HL-60 (cell line): Measurements from ENCODE around the gene S1PR2.
"Not testable (repeated sequence)": the region's sequence is repeated elsewhere in the genome, so short reads cannot be mapped to it uniquely, and the experiment has no call there.

ENCODE experiments used
- DNase-seq, 2 experiments: peaks; one replicate each; pipeline ENCODE4 v3.0.0-alpha.2; 2010 to 2020; ENCODE audit warnings: low read depth in 1 of 2, low spot score in 1 of 2
- H3K27ac ChIP-seq: fragments of 250-450 bp; sonication (Bioruptor Pico); replicated peaks from 2 replicates; pipeline ENCODE4 v1.5.1; 2020; ENCODE audit warnings: mild to moderate bottlenecking, moderate library complexity
- H3K27me3 ChIP-seq: fragments of 250-450 bp; sonication (Bioruptor Pico); 2 replicates; pipeline ENCODE4 v1.5.1; 2021; ENCODE audit warnings: mild to moderate bottlenecking, moderate library complexity; ENCODE audit not compliant: insufficient read depth, poor library complexity, severe bottlenecking
- H3K4me3 ChIP-seq: replicated peaks from 2 replicates; pipeline ENCODE4 v1.5.1; 2011; ENCODE audit warnings: mild to moderate bottlenecking, control low read depth, low read length; ENCODE audit not compliant: insufficient read depth
- GABPA ChIP-seq: IDR thresholded peaks from 2 replicates; pipeline ENCODE4 v1.6.1; 2012; ENCODE audit warnings: low read depth
- POLR2AphosphoS5 ChIP-seq: IDR thresholded peaks from 2 replicates; pipeline ENCODE4 v1.6.1; 2012; ENCODE audit warnings: low read depth
- SPI1 ChIP-seq: IDR thresholded peaks from 2 replicates; pipeline ENCODE4 v1.6.1; 2012; ENCODE audit warnings: low read depth, mild to moderate bottlenecking, borderline replicate concordance
- TF ChIP-seq, protein P1 (sequence below): IDR thresholded peaks from 2 replicates; pipeline ENCODE4 v1.6.1; 2012; ENCODE audit warnings: low read depth; ENCODE audit not compliant: insufficient replicate concordance
- TF ChIP-seq, protein P2 (sequence below): IDR thresholded peaks from one replicate; pipeline ENCODE4 v1.5.1; 2011; ENCODE audit warnings: low read length, control low read depth, inconsistent platforms; ENCODE audit not compliant: insufficient read depth

S1PR2 gene

DNA sequence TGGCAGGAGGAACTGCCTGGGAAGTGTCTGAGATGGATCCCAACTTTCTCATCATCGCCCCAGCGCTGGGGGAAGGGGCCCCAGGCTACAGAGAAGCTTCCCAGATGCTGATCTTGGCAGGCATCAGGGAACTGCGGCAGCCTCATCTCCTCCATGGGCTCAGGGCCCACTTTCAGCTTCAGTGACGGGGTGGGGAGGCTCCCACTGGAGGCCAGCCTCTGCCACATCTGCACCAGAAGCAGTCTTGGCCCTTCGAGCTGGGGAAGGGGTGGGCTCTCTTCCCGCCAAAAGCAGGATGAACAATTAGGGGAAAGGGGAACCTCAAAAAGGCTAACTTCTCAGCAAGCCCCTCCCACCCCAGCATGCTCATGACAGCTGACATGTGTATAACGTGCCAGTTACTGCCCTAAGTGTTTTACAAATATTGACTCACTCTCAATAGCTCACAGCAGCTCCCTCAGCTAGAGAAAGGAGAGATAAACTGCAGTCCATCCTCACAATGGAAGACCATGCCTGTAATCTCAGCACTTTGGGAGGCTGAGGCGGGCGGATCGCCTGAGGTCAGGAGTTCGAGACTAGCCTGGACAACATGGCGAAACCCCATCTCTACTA, 7.1 kb upstream of the S1PR2 start:
- peak in 1 of 2 experiments; percentile 30 for DNase-seq
- Histone ChIP-seq H3K27ac (no peak overlapping the region), H3K27me3 (no peaks in the 10 kb centered on the region), H3K4me3 (no peak overlapping the region)
- TF ChIP-seq POLR2AphosphoS5 (no peak), SPI1 (no peak)
- TF ChIP-seq, protein P1, sequence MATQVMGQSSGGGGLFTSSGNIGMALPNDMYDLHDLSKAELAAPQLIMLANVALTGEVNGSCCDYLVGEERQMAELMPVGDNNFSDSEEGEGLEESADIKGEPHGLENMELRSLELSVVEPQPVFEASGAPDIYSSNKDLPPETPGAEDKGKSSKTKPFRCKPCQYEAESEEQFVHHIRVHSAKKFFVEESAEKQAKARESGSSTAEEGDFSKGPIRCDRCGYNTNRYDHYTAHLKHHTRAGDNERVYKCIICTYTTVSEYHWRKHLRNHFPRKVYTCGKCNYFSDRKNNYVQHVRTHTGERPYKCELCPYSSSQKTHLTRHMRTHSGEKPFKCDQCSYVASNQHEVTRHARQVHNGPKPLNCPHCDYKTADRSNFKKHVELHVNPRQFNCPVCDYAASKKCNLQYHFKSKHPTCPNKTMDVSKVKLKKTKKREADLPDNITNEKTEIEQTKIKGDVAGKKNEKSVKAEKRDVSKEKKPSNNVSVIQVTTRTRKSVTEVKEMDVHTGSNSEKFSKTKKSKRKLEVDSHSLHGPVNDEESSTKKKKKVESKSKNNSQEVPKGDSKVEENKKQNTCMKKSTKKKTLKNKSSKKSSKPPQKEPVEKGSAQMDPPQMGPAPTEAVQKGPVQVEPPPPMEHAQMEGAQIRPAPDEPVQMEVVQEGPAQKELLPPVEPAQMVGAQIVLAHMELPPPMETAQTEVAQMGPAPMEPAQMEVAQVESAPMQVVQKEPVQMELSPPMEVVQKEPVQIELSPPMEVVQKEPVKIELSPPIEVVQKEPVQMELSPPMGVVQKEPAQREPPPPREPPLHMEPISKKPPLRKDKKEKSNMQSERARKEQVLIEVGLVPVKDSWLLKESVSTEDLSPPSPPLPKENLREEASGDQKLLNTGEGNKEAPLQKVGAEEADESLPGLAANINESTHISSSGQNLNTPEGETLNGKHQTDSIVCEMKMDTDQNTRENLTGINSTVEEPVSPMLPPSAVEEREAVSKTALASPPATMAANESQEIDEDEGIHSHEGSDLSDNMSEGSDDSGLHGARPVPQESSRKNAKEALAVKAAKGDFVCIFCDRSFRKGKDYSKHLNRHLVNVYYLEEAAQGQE: no peak

DNA sequence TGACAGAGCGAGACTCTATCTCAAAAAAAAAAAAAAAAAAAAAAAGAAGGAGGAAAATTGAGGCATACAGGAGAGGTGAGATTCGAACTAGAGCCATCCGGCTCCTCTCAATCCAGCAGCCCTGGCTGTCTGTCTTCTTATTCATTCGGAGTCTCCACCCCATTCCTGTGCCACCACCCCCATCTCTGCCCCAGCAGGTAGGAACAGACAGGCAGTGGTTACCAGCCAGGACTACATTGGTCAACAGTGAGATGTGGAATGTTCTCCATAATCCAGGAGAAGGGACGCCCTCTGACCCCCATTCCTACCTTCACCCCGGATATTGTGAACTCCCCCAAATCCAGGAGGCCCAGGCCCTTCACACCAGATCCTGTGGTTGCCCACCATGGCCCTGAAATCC, 6.6 kb upstream of the S1PR2 start:
- Histone ChIP-seq H3K27me3 (no peaks in the 10 kb centered on the region), H3K27ac (no peak overlapping the region), H3K4me3 (no peak overlapping the region)
- no peak for DNase-seq
- TF ChIP-seq, protein P1: no peak
- no peak for TF ChIP-seq POLR2AphosphoS5
- TF ChIP-seq GABPA: no peak
- TF ChIP-seq, protein P2, sequence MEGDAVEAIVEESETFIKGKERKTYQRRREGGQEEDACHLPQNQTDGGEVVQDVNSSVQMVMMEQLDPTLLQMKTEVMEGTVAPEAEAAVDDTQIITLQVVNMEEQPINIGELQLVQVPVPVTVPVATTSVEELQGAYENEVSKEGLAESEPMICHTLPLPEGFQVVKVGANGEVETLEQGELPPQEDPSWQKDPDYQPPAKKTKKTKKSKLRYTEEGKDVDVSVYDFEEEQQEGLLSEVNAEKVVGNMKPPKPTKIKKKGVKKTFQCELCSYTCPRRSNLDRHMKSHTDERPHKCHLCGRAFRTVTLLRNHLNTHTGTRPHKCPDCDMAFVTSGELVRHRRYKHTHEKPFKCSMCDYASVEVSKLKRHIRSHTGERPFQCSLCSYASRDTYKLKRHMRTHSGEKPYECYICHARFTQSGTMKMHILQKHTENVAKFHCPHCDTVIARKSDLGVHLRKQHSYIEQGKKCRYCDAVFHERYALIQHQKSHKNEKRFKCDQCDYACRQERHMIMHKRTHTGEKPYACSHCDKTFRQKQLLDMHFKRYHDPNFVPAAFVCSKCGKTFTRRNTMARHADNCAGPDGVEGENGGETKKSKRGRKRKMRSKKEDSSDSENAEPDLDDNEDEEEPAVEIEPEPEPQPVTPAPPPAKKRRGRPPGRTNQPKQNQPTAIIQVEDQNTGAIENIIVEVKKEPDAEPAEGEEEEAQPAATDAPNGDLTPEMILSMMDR: no peak
- TF ChIP-seq SPI1: no peak

DNA sequence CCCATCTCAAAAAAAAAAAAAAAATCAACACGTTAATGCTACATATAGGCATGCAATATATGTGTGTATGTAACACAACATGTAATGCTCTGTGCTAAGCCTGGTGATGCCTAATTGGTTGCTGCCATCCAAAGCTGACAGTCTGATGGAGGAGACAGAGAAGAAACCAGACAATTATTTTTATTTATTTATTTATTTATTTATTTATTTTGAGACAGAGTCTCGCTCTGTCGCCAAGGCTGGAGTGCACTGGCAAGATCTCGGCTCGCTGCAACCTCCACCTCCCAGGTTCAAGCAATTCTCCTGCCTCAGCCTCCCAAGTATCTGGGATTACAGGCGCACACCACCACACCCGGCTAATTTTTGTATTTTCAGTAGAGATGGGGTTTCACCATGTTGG, 4.3 kb upstream of the S1PR2 start:
- H3K27me3 ChIP-seq, H3K27ac ChIP-seq, DNase-seq, H3K4me3 ChIP-seq: not testable (repeated sequence)

DNA sequence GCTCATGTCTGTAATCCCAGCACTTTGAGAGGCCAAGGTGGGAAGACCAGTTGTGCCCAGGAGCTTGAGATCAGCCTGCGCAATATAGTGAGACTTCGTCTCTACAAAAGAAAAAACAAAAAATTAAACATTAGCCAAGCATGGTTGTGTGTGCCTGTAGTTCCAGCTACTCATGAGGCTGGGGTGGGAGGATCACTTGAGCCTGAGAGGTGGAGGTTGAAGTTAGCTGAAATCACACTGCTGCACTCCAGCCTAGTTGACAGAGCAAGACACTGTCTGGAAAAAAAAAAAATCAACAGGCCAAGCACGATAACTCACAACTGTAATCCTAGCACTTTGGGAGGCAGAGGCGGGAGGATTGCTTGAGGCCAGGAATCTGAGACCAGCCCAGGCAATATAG, 3.9 kb upstream of the S1PR2 start:
- no peaks in the 10 kb centered on the region for H3K27me3 ChIP-seq
- no peak for TF ChIP-seq SPI1
- TF ChIP-seq, protein P1: no peak
- H3K27ac ChIP-seq: no peak overlapping the region
- no peak overlapping the region for H3K4me3 ChIP-seq
- DNase-seq: no peak

DNA sequence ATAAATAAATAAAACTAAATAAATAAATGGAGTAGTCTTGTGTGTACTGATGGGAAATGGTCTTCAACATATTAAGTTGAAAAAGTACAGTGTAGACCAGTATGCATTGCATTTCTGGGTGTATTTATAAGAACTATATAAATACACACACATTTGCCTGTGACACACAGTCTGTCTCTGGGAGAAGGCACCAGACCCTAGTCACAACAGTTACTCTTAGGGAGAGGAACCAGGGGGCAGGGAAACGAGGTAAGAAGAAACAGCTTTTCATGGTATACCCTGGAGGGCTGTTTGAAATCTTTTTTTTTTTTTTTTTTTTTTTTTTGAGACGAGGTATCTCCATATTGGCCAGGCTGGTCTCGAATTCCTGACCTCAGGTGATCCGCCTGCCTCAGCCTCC, 2.8 kb upstream of the S1PR2 start:
- TF ChIP-seq SPI1: no peak
- TF ChIP-seq, protein P2: no peak
- no peak for TF ChIP-seq GABPA
- TF ChIP-seq, protein P1: no peak
- TF ChIP-seq POLR2AphosphoS5: no peak
- Histone ChIP-seq H3K27ac (no peak overlapping the region), H3K4me3 (no peak overlapping the region), H3K27me3 (no peaks in the 10 kb centered on the region)
- DNase-seq: no peak
